Non-pigmented ciliary epithelial cell (primary cell): ENCODE measurements around the gene IKZF3.
"Not testable (repeated sequence)": the region's sequence is repeated elsewhere in the genome, so short reads cannot be mapped to it uniquely, and the experiment has no call there.

Source experiments
- DNase-seq: peaks from one replicate; pipeline ENCODE4 v3.0.0-alpha.2; 2010; ENCODE audit warnings: low read depth

The IKZF3 gene

DNA sequence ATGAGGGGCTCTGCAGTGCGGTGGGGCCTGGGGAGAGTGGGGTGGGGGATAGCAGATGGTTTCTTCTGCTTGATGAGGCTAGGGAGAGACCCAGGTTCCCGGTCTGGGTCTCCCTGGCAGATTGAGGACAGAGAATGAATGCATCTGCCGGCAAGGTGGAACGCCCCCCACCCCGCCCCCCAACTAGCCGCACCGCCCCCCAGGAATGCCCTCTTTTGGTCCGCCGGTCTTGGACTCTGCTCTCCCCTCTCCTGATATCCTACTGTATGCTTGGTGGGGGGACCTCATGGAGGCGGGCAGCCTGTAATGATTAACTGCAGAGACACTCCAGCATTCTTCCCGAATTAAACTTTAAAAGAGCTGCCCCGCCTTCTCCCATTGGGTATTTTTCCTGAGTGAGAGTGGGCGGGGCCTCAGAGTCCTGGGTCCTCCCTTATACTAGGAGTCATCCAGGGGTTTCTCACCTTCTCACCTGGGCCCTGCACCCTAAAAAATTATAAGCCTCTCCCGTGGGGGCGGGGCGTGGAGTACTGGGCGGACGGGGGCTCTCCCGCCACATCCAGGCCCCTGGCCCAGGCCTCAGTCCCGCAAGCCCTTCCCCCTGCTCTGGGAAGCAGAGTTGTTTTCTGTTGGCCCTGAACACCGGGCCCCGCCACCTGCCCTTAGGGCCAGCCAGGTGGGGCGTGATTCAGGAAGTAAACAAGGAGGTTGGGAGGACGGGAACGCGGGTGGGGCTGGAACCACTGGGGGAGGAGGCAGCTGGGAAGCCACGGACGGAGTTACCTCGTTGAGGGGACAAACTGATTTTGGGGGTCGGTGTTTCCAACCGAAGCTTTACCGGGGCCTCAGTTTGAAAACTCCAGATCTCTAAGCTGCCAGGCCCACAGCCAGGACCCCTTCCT lies 124.9 kb downstream of the IKZF3 start:
- no peak for DNase-seq

DNA sequence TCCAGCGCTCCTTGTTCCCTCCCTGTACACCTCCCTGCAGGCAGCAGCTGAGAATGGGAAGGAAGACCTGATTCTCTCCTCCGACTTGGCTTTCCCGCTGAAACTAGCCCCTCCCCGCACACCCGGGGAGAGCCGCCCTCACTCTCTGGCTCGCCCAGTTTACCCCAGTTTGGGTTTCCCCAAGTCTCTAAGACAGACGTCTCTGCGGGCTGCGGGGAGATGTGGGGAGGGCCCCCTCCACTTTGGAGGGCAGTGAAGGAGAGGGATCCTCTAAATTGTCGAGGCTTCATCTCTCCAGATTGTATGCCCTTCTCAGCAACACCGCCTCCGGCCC lies 125.6 kb downstream of the IKZF3 start:
- DNase-seq = no peak

DNA sequence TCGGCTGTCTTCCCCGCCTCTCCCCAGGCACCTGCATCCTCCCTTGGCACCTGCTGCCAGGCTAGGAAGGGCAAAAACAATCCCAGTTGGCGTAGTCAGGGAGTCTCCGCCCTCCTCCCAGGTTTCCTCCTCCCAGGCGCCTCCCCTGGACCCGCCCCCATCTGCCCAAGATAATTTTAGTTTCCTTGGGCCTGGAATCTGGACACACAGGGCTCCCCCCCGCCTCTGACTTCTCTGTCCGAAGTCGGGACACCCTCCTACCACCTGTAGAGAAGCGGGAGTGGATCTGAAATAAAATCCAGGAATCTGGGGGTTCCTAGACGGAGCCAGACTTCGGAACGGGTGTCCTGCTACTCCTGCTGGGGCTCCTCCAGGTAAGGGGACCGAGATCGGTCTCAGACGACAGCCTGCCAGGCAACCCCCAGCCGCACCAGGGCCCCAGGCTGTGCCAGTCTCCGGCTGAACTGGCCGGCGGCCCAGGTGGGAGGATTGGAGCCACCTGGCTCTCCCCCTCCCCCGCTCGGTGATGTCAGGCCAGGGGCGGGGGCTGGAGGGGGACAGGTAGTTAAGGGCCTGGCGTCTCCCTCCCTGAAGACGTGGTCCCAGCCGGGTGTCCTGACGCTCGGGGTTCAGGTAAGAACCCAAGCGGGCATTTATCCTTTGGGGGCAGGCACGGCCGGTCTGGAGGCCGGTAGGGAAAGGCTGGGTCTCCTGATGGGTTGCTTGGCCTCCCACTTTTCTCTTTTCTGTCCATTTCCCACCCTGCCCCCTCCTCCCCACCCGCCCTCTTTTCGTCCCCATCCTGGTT lies 126.1 kb downstream of the IKZF3 start, which contains the start of gene GRB7:
Gene GRB7 (plus strand): TSS at position 179 of the 808 bp plus-strand sequence. CDS start 4,364 bp downstream, outside the sequence.
- no peak for DNase-seq

DNA sequence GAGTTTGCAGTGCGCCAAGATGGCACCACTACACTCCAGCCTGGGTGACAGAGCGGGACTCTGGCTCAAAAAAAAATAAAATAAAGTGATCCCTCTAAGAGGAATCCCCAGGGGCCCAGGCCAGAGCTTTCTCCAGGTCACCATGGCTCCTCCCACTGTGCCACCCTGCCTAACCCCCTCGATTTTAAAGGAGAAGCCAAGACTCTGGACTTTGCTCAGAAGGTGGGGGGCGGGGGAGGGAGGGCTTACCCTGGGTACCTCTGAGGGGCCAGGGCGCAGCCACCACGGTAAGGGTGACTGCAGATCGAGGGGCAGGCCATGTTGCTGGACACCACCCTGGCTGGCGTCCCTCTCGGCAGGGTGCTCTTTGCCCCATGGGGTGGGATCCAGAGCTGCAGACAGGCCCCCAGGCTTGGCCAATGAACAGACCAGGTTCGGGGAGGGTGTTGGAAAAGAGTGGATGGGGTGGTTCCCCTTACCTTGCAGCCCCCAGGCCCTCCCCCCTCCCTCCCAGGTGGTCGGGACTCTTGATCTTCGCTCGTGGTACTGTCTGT lies 126.8 kb downstream of the IKZF3 start:
- no peak for DNase-seq

DNA sequence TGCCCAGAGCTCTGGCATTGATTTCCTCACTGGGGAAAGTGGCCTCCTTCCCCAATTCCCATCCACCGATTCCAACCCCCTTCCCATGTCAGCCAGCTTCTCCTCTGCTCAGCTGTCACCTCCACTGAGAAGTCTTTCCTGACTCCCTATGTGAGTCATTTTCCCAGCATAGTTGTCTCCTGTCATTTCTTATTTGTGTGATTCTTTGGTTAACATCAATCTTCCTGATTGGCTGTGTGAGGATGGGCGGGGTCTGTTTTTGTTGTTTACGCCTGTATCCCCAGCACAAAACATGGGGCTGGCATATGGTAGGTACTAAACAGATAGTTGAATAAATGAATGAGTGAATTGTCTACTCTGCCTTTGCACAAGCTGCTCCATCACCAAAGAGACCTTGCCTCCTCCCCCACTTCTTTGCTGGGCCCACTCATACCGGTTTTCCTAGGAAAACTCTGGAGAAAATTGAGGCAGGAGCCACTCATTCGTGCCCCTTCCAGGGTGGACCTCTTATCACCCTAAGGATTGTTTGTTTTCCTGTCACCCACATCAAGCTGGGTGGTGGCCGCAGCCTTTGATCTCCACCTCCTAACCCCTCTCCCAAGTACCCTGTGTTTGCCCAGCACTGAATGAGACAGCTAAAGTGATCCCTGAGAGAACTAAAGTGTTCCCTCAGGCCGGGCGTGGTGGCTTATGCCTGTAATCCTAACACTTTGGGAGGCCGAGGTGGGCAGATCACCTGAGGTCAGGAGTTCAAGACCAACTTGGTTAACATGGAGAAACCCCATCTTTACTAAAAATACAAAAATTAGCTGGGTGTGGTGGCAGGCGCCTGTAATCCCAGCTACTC lies 127.6 kb downstream of the IKZF3 start:
- no peak for DNase-seq

DNA sequence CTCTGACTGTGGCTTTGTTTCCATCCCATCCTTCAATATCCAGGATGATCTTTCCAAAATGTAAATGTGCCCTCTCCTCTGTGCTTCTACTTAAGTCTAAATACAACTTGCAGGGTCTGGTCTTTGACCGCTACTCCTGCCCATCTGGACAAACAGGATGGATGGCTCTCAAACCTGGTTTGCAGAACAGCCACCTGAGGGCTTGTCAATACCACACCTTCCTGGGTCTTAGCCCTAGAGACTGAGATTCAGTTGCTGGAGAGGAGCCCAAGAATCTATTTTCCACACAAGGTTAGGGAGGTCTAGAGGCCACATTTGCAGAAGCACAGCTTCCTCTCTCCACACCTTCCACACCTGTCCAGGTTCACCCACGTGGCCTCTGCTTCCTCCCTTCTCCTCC lies 128.2 kb downstream of the IKZF3 start:
- DNase-seq = no peak

DNA sequence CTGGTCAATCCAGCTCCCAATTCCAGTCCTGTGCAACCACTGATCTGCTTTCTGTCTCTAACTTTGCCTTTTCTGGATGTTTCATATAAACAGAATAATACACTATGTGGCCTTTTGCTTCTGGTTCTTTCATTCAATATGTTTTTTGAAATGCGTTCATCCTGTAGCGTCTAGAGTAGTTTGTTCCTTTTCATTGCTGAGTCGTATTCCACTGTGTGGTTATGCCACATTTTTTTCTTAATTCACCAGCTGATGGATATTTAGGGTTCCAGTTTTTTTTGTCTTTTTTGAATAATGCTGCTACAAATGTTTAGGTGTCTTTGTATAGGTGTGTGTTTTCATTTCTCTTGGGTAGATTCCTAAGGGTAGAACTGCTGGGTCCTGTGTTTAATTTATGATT lies 131.5 kb downstream of the IKZF3 start:
- DNase-seq = no peak

DNA sequence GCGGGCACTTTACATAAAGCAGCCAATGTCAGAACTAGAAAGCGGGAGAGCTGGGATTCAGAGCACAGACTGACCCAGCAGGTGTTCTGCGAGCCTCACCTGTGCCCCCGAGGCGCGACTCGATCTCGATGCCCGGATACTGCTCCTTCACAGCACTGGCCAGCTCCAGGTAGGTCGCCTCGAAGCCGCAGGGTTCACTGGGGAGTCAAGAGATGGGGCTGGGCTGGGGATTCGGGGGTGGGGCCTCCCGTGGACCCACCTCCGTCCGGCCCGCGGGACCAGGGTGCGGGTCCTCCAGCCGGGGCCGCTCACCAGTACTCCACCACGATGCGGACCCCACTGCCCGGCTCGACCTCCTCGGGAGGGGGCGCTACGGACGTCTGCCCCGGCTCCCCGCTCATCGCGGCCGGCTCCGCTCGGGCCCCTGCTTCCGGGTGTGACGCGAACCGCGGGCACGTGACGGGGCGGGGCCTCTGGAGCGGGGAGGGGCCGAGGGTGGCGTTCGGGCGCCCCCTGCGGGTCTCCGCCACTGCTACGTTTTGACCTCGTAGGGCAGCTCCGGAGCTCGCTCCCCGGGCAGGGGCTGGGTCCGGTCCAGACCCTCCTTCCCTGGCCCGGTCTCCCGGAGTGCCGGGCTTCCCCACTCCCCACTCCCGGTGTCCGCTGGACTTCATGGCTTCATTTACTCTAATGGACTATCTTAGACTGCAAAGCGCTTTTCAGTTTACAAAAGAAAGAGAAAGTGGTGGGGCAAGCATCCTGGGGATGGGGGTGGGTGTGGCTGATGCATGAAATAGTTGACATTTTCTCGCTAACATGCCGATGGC lies 133.8 kb downstream of the IKZF3 start, which contains the start of gene MIEN1:
Gene MIEN1 (minus strand): TSS at position 438 of the 827 bp plus-strand sequence. CDS start 37 bp downstream, at position 401.
- no peak for DNase-seq

DNA sequence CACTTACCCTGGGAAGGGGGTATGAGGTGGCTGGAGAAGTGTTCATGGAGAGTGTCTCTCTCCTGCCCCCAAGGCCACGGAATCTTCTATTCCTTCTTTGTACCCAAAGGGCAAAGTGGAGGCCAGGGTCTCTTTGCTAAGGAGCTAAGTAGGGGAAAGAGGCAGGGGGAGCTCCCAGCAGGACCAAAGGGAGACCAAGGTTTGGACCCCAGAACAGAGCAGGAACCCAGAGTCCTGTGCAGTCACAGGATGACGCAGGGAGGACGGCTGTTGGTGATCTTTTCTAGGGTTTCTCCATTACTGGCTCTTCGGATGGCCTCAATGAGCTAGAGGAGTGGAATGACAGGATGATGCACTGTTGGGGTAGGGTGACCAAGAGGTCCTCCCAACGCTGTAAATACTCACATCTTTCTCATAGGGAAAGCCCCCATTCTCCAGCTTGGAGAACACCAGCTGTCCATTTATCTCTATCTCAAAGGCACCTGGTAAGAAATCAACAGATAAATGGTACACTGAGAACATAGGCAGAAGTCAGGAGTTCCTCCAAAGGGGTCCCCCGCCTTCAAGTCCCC lies 134.7 kb downstream of the IKZF3 start:
- no peak for DNase-seq

DNA sequence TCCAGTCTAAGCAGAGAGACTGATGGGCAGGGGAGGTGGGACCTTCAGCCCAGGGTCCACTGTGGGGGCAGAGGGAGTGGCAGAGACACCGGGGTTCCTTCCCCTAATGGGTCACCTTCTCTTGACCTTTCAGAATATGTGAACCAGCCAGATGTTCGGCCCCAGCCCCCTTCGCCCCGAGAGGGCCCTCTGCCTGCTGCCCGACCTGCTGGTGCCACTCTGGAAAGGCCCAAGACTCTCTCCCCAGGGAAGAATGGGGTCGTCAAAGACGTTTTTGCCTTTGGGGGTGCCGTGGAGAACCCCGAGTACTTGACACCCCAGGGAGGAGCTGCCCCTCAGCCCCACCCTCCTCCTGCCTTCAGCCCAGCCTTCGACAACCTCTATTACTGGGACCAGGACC lies 136.6 kb downstream of the IKZF3 start:
- no peak for DNase-seq

DNA sequence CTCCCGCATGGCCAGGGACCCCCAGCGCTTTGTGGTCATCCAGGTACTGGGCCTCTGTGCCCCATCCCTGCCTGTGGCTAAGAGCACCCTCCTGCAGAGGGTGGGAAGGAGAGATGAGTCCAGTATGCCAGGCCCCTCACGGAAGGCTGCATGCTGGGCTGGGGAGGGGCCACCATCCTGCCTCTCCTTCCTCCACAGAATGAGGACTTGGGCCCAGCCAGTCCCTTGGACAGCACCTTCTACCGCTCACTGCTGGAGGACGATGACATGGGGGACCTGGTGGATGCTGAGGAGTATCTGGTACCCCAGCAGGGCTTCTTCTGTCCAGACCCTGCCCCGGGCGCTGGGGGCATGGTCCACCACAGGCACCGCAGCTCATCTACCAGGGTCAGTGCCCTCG lies 137.5 kb downstream of the IKZF3 start:
- DNase-seq = no peak

DNA sequence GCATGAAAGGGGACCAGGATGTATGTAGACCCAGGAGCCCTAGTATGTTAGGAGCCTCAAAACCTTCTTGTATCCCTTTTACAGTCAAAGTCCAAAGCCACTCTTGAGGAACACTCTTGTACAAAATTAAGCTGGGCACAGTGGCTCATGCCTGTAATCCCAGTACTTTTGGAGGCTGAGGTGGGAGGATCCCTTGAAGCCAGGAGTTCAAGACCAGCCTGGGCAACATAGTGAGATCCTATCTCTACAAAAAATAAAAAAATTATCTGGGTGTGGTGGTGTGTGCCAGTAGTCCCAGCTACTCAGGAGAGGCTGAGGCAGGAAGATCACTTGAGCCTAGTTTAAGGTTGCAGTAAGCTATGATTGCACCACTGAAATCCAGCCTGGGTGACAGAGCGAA lies 138.2 kb downstream of the IKZF3 start:
- not testable (repeated sequence) for DNase-seq

DNA sequence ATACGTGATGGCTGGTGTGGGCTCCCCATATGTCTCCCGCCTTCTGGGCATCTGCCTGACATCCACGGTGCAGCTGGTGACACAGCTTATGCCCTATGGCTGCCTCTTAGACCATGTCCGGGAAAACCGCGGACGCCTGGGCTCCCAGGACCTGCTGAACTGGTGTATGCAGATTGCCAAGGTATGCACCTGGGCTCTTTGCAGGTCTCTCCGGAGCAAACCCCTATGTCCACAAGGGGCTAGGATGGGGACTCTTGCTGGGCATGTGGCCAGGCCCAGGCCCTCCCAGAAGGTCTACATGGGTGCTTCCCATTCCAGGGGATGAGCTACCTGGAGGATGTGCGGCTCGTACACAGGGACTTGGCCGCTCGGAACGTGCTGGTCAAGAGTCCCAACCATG lies 139.4 kb downstream of the IKZF3 start:
- no peak for DNase-seq

DNA sequence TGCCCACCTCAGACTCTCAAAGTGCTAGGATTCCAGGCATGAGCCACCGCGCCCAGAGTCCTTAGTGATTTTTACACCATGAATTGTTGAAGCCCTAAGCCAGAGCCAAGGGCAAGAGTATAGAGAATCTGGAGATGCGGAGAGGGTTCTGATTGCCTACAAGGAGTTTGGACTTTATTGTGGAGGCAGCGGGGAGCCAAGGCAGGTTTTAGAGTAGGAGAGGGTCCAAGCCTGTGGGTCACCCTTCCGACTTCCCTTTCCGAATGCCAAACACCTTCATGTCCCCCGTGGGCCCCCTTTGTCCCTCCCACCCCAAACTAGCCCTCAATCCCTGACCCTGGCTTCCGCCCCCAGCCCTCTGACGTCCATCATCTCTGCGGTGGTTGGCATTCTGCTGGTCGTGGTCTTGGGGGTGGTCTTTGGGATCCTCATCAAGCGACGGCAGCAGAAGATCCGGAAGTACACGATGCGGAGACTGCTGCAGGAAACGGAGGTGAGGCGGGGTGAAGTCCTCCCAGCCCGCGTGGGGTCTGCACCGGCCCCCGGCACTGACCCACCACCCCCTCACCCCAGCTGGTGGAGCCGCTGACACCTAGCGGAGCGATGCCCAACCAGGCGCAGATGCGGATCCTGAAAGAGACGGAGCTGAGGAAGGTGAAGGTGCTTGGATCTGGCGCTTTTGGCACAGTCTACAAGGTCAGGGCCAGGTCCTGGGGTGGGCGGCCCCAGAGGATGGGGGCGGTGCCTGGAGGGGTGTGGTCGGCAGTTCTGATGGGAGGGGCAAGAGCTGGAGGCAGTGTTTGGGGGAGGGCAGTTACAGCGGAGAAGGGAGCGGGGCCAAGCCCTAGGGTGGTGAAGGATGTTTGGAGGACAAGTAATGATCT lies 140.9 kb downstream of the IKZF3 start:
- DNase-seq = no peak

DNA sequence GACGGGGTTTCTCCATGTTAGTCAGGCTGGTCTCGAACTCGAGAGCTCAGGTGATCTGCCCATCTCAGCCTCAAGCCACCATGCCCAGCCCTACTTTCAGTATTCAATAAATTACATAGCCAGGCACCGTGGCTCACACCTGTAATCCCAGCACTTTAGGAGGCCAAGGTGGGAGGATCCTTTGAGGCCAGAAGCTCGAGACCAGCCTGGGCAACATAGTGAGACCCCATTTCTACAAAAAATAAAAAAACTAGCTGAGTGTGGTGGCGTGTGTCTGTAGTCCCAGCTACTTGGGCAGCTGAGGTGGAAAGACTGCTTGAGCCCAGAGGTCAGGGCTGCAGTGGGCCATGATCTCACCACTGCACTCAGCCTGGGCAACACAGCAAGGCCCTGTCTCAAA lies 142.0 kb downstream of the IKZF3 start:
- no peak for DNase-seq

DNA sequence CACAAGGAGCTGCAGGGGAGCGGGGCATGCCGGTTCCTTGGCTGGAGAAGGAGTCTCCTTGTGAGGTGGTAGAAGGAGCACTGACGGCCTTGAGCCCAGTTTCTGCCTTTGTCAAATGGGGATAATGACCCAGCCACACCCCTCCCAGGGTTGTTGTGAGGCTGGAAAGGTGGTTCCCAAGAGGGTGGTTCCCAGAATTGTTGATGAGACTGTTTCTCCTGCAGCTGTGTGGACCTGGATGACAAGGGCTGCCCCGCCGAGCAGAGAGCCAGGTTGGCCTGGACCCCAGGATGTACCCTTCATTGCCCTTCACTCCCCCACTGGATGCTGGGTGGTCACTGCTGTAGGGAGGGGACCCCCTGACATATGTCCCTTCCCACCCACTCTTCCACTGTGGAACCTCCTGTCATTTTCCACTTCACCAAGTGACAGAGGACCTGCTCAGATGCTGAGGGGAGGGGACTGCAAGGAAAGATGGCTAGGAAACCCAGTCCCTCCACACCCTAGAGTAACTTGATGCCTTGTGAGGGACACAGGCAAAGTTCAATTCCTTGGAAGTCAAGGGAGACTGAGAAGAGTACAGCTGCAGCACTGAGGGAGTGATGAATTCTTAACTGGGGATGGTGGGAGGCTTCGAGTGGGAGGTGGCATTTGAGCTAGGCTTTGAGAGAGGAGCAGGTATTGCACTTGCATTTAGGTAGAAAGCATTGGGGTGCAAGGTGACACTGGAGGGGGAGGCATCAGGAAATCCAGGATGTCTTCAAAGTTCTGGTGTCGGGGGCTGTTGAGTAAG lies 144.4 kb downstream of the IKZF3 start:
- DNase-seq = no peak

DNA sequence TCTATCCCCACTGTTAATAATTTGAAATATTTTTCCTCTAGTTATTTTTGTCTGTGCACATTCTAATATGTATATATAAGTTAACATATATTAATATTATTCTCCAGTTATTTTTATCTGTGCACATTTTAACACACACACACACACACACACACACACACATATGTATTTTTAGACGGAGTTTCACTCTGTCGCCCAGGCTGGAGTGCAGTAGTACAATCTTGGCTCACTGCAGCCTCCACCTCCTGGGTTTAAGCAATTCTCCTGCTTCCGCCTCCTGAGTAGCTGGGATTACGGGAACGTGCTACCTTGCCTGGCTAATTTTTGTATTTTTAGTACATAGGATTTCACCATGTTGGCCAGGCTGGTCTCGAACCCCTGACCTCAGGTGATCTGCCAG lies 146.5 kb downstream of the IKZF3 start:
- DNase-seq = no peak

DNA sequence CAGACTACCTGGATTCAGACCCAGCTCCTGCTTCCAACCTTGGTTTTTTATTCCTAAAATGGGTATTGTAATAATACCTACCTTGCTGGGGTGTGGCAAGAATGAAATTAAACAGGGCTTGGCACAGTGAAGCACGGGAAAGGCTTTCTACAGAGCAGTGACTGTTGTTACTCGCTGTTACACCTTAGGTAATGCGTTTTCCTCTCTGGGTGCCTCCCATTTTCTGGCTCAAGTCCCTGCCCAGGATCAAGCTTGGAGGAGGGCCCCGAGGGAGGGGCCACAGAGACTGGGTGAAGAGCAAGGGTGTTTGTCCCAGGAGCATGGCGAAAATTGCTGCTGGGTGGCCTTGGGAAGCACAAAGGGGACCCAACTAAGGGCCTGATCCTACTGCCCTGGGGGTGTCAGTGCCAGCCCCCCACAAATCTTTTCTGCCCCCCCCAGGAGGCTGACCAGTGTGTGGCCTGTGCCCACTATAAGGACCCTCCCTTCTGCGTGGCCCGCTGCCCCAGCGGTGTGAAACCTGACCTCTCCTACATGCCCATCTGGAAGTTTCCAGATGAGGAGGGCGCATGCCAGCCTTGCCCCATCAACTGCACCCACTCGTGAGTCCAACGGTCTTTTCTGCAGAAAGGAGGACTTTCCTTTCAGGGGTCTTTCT lies 147.1 kb downstream of the IKZF3 start:
- no peak for DNase-seq
